Activated CD4-positive, alpha-beta T cell treated with anti-CD3 and anti-CD28 coated beads, Interleukin-2, amount 50 U/mL, for 1 hour (primary cell): ENCODE data around the gene SSPN.
"Not testable (repeated sequence)": the region's sequence is repeated elsewhere in the genome, so short reads cannot be mapped to it uniquely, and the experiment has no call there.

ENCODE experiments used
- DNase-seq: peaks from one replicate; pipeline ENCODE4 v3.0.0-alpha.2; 2020

SSPN gene

DNA sequence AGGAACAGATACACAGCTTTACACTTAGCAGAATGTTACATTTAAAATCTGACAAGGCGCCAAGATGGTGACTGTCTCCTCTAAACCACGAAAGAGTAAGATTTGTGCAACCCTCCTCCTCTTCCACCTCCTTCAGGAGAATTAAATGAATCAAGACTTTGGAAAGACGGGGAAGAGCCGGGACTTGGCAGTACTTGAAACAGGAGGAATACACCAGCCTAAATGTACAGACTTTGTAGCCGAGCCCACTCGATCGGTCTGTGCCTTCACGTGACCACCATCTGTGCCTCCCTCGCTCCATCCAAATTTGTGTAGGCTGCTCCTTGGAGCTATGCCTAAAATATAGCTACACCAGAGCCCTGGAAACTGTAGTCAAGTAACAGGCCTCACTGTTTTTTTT, 38.3 kb downstream of the SSPN start:
- DNase-seq = no peak

DNA sequence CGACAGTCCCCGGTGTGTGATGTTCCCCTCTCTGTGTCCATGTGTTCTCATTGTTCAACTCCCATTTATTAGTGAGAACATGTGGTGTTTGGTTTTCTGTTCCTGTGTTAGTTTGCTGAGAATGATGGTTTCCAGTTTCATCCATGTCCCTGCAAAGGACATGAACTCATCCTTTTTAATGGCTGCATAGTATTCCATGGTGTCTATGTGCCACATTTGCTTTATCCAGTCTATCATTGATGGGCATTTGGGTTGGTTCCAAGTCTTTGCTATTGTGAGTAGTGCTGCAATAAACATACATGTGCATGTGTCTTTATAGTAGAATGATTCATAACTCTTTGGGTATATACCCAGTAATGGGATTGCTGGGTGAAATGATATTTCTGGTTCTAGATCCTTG, 40.1 kb downstream of the SSPN start:
- DNase-seq = not testable (repeated sequence)

DNA sequence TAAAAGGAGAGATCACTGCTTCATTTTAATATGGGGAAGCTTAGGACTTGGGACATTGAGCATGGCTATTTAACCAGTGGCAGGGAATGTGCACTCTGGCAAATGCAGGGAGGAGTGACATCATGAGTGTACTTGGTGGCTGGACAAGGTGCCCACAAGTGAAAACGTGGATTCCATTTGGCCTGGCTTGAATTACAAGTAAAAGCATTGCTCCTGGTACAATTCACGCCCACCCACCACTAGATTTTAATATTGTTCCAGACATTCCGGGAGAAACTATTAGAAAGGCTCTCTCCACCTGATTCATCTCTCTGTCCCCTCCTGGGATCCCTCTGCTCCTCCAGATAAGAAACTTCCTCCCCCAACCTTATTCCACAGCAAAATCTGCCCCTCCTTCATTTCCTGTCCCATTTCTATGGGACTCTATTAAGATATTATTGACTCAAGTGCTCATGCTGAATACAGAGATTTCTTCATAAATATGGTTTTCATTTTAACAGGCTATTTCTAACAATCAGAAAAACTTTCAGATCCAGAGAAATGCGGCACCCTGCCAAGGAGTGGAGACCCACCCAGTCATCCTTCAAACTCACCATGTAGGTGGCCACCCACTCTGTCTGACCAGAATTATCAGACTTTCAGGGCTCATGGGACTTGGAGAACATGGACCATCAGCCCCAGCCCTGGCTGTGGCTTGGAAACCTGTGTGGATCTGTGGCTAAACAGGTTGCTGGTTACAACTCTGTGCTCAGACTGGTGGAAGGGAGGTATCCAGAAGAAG, 43.2 kb downstream of the SSPN start:
- DNase-seq = no peak

DNA sequence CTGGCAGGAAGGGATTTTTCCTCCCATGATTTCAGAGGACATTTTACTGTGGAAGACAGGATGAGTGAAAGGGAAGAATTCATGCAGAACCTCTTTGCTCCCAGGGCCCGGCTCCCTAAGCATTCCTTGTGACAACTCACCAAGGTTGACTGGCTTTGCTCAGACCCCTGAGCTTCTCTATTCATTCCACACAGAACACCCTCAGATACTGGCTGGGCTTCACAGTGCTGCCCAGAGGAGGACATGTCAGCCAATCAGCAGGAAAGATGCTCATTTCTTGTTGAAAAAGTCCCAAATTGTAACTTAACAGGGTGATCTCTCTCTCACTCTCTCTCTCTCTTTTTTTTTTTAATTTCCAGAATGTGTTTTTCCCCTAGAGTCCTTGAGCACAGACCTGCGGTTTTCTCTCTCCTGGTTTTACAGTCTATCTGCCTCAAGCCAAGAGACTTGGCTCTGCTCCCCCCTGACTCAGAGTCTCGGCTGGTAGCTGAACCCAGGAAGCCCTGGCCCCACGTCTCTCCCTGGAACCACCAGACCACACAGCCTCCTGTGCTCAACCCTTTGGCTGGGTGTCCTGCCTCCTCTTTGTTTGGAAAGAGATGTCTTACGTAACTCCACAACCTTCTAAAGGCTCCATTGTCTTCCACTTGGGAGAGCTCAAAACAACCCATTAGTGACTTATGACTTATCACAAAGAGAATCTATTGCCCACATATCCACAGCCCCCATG, 43.9 kb downstream of the SSPN start:
- DNase-seq = no peak

DNA sequence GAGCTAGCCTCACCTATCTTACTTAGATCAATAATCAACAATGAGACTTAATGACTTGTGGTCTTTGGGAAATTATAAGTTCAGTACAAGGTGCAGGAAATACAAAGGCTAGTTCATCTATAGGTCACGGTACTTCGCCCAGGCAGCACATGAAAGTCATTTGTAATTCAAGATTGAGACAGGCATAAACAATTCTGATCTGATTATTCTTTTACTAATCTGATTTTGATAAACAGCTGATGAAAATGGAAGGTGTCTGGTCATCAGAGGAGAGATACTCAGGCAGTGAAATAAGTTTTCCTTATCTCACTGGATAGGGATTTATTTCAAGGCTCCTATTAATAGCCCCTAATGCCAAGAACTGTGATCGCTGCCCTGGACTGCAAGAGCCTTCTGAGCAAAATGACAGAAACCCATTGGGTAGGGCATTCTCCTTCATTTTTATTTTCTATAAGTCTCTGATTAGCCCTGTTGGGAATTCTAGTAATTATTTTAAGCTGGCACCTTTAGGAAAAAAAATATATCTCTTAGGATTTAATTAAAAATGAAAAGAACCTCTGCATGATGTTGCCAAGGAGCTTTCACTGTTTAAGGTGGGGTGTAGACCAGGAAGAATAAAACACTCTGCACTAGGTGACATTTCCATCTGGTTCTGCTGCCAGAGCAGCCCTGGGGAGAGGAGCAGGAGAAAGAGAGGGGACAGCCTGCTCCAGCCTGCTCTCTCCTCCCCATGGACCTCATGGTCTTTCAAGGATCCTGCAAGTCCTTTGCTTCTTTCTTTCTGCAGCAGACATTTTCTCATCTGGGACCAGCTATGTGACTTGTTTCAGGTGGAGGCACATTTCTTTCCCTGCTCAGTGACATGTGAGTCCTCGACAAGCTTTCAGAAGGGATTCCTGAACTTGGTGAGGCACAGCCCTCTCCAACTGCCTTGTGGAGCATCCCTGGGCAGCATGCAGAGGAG, 44.8 kb downstream of the SSPN start:
- DNase-seq = no peak

DNA sequence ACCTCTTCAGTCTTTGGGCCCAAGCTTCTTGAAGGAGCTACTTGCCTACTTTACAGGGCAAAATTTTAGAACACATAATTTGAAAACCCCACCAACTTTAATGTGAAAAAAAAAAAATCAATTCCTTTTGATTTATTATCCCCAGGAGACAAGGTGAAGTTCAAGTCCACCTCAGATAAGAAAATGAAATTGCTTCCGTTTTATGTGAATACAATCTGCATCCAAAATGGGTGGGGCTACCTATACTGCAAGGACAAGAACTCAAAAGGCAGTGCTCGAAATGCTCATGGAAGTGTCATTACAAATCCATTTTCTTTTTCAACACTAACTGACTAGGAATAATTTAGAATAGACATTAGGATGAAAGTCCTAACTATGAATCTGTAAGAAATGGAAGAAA, 45.7 kb downstream of the SSPN start:
- no peak for DNase-seq

DNA sequence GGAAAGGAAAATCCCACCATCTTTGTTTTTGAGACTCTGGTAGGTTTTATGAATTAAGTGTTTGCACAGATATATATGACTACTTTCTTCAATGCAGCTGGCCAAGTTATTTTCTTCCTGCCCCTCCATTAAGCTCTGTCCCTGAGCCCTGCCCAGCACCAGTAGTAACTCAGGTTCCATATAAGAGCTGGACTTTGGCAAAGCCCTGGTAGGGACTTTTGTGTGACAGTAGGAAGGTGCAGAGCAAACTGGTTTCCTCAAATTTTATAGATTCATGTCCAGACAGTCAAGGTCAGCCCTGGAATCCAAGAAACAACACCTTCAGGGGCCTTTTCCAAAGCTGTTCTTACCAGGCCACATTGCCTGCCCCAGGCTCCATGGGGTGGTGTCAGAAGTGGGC, 47.3 kb downstream of the SSPN start:
- no peak for DNase-seq

DNA sequence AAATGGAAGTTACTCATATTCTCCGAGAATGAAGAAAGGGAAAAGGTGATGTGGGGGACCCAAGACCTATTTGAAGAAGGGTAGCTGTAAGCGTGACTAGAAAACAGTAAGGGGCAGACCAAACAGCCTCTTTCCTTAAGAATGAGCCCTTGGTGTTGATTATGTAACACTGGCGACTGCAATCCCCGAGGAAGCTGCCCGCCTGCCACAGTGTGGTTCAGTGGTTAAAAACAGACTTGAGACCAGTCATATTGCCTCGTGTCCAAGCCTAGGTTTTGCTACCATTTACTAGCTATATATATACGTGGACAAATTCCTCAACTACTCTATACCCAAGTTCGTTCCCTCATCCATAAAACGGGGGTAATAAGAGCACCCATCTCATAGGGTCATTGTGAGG, 49.1 kb downstream of the SSPN start:
- DNase-seq = no peak

DNA sequence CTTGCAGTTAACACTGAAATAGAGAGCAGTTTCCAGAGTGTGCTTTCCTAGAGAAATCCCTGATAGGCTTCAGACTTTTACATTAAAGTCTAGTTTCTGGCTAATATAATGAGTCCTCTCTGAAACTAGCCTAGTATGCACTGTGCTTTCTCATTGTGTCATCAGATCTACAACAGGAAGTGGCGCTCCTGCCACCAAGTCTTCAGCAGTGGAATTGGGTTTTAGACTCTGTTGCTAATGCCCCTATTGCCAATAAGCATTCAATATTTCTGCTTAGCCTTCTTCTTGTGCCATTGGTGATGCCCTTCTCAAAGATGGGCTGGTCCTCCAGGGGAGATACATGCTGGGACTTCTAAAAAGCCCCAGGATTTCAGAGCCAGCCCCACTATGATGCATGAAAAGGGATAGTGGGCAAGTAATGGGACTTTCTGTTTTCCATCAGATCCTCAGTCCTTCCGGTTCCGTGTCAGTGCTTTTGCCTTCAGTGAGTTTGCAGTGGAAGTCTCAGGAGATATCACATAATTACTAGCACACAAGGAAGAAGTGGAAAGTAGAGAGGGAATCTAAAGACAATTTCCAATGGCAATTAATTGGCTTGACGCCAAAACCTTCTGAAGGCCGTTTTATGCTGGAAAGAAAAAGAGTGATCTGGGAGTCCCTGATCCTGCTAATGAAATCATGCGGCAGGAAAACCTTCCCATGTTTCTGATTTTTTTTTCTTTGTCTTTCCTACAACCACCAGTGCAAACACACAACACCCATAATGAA, 50.0 kb downstream of the SSPN start:
- no peak for DNase-seq

DNA sequence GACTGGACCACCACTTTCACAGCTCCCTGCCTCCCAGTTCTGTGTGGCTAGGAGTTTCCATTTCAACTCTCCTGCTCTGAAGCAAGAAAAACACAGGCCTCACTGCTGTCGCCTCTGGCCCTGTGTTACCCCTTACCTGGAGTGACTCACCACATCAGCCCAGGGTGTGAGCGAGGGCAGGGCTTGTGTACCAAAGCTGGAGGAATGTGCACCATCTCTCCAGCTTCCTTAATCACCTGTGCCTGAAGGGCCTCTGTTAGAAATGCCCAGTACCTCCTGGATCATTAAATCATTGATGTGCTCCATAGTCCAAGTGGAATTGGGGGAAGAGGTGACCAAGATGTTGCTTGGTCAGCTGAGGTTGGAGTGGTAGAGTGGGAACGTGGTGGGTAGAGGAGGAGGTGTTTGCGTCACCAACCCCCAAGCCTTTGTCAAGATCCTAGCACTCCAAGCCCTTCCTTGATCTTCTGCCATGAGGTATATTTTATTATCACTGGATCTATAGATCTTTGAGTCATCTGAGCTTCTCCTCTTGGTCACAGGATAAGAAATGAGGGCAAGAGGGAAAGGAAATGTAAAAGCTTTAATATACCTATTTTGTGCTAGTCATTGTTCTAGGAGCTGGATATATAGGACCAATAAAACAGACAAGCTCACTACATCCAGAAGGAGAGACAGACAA, 51.3 kb downstream of the SSPN start:
- DNase-seq = no peak

DNA sequence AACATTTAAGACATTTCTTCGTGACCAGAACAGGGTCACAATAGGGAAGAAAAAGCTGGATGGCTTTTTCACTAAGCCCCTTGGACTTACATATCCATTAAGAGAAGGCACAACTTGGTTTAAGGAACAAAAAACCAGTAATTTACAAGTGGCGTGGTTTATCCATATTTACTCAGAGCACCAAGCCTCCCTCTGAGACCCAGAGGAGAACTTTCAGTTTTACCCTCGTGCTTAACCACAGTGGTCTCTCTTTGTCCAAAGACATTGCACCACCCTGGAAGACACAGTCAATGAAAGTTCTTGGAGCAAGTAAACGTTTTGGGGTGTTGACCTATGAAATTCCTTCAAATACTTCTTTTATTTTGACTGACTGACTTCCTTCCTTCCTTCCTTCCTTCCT, 52.5 kb downstream of the SSPN start:
- DNase-seq = no peak

DNA sequence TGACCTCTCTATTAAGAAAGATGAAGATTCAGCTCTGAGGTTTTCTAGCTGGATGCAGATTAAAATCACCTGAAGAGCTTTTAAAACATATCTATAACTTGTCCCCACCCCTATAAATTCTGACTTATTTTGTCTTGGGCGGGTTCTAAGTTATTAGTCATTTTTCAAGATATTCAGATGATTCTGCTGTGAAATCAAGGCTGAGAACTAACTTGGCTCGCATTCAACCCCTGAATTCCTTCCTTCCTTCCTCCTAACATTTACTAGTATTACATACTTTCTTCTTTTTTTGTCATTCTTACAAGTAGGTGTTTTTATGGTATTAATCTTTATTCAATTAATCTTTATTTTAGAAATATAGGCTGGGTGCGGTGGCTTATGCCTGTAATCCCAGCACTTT, 55.4 kb downstream of the SSPN start:
- DNase-seq = no peak

DNA sequence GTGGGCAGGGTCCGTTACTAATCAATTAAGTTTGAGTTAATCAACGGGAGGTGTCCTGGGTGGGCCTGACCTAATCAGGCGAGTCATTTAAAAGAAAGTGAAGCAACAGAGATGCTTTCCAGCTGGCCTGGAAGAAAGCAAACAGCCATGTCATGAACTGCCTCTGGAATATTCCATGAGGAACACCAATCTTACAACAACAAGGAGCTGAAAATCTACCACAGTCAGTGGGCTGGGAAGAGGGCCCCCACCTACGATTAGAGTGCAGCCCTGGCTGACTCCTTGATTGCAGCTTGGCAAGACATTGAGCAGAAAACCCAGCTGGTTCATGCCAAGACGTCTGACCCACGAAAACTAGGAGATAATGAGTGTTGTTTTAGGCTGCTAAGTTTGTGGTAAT, 56.2 kb downstream of the SSPN start:
- DNase-seq = no peak

DNA sequence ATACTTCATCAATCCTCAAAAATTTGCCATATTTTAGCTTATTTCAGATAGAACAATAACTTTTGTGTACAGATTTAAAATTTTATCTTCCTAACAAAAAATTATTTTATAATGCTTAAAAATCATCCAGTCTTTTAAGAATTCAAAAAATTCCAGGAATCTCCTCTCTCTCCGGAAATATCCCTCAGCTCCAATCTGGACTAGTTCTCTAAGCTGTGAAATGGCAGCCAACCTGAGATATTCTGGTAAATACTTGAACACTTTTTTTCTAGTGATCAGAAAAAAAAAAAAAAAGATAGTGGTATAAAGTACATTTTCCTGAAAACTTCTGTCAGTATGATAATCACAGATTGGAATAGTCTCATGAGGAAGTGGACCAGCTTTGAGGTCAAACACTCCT, 57.6 kb downstream of the SSPN start:
- no peak for DNase-seq

DNA sequence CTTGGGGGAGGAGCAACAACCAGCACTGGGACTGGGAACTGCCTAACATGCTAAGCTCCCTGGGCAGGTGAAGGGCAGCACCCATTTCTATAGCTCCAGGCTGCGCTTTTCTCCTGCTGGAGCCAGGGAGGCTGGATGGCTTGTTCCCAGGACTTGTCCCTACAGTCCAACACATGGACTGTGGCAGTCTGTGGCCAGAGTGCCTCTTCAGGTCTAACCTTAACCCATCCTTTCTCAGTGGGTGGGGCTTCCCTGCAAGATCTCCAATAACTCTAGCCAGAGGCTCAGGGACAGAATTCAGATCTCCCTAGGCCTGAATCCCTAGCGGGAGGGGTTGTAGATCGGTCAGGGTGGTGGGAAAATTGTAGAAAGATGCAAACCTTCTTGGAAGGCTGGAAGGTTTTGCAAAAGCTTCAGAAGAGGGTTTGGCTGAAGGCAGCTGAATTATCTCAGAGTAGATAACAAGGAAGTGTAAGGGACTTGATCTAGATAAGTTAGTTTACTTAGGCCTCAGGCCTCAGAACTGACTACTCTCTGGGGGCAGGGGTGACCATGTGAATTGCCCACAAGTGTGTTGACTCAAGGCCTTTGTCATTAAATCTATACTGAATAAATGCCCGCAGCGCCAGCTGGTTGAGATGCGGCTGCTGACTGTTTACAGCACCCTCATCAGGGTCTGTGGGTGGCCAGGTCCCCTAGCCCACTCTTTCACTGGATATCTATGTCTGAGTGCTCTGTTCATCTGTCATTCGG, 60.7 kb downstream of the SSPN start:
- no peak for DNase-seq

DNA sequence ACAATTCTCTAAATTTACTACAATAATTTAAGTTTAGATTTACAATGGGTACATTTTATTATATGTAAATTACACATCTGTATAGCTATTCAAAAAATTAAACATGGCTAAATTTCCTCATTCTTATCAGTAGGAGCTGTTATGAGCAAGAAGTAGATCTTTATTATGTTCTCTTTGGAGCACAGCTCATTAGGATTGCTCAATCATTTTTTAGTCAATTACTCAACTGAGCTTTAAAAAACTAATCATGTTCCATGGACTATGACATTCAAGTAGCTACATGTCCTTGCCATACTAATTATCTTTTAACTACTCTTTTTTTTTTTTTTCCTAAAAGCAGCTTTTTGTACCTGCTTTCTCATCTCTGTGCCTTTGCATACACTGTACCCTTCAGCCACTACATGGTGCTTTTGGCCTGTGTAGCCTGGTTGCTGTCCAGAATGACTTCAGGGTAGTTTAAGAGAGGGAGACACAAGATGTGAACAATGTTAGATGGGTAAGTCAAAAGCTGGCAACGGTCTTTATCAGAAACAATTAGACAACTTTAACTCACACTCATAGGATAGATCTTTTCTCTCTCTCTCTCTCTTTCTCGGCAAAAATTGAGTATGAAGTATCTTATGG, 69.0 kb downstream of the SSPN start:
- no peak for DNase-seq

DNA sequence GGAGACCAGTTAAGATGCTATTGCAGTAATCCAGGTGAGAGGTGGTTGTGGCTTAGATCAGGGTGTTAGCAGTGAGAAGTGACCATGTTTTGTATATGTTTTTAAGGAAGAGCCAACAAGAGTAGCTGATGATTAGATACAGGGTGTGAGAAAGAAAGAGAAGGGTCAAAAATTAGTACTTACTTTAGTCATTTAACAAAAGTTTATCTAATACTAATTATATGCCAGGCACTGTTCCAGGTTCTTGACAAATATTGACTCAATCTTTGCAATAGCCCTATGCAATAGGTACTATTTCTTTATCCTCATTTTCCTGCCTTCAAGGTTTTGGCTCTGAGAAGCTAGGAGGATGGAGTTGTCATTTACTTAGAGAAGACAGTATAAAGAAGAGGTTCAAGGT, 70.2 kb downstream of the SSPN start:
- no peak for DNase-seq

DNA sequence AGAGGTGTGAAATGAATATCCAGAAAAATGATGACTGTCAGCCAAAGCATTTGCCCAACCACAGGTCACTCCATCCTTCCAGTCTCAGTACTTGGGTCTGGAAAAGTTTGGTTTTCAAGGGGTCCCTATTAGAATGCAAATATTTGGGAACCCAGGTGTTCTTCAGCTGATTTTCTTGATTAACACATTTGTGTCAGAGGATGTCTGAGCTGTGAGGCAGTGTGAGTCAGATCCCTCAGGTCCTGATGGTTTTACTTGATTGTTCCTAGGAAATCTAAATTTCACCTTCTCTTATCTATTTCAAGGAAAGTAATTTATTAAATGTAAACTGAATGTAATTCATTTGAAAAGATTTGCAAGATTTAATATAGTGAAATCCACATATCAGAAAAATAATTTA, 71.5 kb downstream of the SSPN start:
- no peak for DNase-seq

DNA sequence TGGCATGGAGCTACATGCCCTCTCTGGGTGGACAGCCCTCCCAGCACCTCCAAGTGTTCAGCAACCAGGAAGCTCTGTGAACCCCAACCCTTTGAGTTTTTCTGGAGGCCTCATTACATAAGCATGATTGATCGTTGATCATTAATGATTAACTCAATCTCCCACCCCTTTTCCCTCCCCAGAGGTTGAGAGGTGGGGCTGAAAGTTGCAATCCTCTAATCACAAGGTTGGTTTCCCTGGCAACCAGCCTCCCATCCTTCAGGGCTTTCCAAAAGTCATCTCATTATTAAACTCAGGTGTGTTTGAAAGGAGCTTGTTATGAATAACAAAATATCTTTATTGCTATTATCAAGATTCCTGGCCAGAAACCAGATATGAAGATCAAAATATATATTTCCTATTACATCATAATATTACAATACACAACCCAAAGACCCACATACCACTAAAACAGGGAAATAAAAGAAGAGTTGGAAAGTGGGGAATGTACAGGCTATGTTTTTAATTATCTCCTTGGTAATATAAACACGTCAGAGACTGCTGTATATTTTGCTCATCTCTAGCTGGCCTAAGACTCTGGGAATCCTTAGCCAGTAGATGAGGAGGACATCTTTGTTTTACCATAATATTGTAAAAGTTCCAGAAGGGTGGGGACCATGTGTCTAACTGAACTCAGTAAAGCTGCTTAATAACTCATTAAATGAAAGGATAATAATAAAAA, 73.6 kb downstream of the SSPN start:
- no peak for DNase-seq
